Measurements from ENCODE around the gene UBA52.
"Not testable (repeated sequence)": the region's sequence is repeated elsewhere in the genome, so short reads cannot be mapped to it uniquely, and the experiment has no call there.

UBA52 gene

GRCh38 chr19:18593367-18594095 lies 21.9 kb downstream of the UBA52 start:
- no peak overlapping the region for H3K9ac ChIP-seq (ENCODE audit: low read length in 2 of 2)
- no peaks in the 10 kb centered on the region for H3K9me3 ChIP-seq (ENCODE audit: control insufficient read depth in 2 of 2, low read length in 2 of 2)
- peaks cover 7 to 14% of the 10 kb centered on the region in 2 donors for H3K27me3 ChIP-seq (ENCODE audit: control insufficient read depth in 1 of 2, insufficient read depth in 2 of 2, low read length in 2 of 2)
- H3K27ac ChIP-seq (ENCODE audit: low read length) = no peak overlapping the region
- peaks cover 31% of the 10 kb centered on the region for H3K4me1 ChIP-seq (ENCODE audit: control insufficient read depth, insufficient read depth, low read length)
- H3K36me3 ChIP-seq (ENCODE audit: control insufficient read depth in 2 of 2, insufficient read depth in 2 of 2, low read length in 2 of 2) = peaks cover 0 to 3% of the 10 kb centered on the region in 2 donors
- peak overlapping the region in 1 of 2 donors; percentile 59 for H3K4me3 ChIP-seq (ENCODE audit: low read length in 2 of 2)

- H3K27me3 ChIP-seq (ENCODE audit: control insufficient read depth in 1 of 2, insufficient read depth in 2 of 2, low read length in 2 of 2) = peaks cover 13 to 21% of the 10 kb centered on the region in 2 donors
- H3K36me3 ChIP-seq (ENCODE audit: control insufficient read depth in 2 of 2, insufficient read depth in 2 of 2, low read length in 2 of 2) = peaks cover 0 to 3% of the 10 kb centered on the region in 2 donors
- H3K4me3 ChIP-seq (ENCODE audit: low read length in 2 of 2) = peak overlapping the region; percentile 49 to 59
- no peaks in the 10 kb centered on the region for H3K9me3 ChIP-seq (ENCODE audit: control insufficient read depth in 2 of 2, low read length in 2 of 2)
- peaks cover 24% of the 10 kb centered on the region for H3K4me1 ChIP-seq (ENCODE audit: control insufficient read depth, insufficient read depth, low read length)
- H3K9ac ChIP-seq (ENCODE audit: low read length in 2 of 2) = peak overlapping the region; percentile 55 to 57
- no peak overlapping the region for H3K27ac ChIP-seq (ENCODE audit: low read length)
Measured at GRCh38 chr19:18594096-18594823, 22.6 kb downstream of the UBA52 start.

GRCh38 chr19:18594824-18595373 lies 23.2 kb downstream of the UBA52 start:
- H3K27ac ChIP-seq (ENCODE audit: low read length) = no peak overlapping the region
- peaks cover 0 to 3% of the 10 kb centered on the region in 2 donors for H3K36me3 ChIP-seq (ENCODE audit: control insufficient read depth in 2 of 2, insufficient read depth in 2 of 2, low read length in 2 of 2)
- H3K9ac ChIP-seq (ENCODE audit: low read length in 2 of 2) = peak overlapping the region; percentile 55 to 57
- H3K4me1 ChIP-seq (ENCODE audit: control insufficient read depth, insufficient read depth, low read length) = peaks cover 18% of the 10 kb centered on the region
- no peaks in the 10 kb centered on the region for H3K9me3 ChIP-seq (ENCODE audit: control insufficient read depth in 2 of 2, low read length in 2 of 2)
- H3K27me3 ChIP-seq (ENCODE audit: control insufficient read depth in 1 of 2, insufficient read depth in 2 of 2, low read length in 2 of 2) = peaks cover 19 to 27% of the 10 kb centered on the region in 2 donors
- H3K4me3 ChIP-seq (ENCODE audit: low read length in 2 of 2) = peak overlapping the region; percentile 49 to 59

- H3K4me3 ChIP-seq (ENCODE audit: low read length in 2 of 2) = no peak overlapping the region
- peaks cover 20 to 28% of the 10 kb centered on the region in 2 donors for H3K27me3 ChIP-seq (ENCODE audit: control insufficient read depth in 1 of 2, insufficient read depth in 2 of 2, low read length in 2 of 2)
- peaks cover 12% of the 10 kb centered on the region for H3K4me1 ChIP-seq (ENCODE audit: control insufficient read depth, insufficient read depth, low read length)
- no peaks in the 10 kb centered on the region for H3K9me3 ChIP-seq (ENCODE audit: control insufficient read depth in 2 of 2, low read length in 2 of 2)
- no peak overlapping the region for H3K27ac ChIP-seq (ENCODE audit: low read length)
- H3K9ac ChIP-seq (ENCODE audit: low read length in 2 of 2) = peak overlapping the region in 1 of 2 donors; percentile 5
- peaks cover 0 to 3% of the 10 kb centered on the region in 2 donors for H3K36me3 ChIP-seq (ENCODE audit: control insufficient read depth in 2 of 2, insufficient read depth in 2 of 2, low read length in 2 of 2)
Measured at GRCh38 chr19:18595475-18595874, 23.8 kb downstream of the UBA52 start.

GRCh38 chr19:18596752-18597157 lies 25.1 kb downstream of the UBA52 start:
- H3K9me3 ChIP-seq (ENCODE audit: control insufficient read depth in 2 of 2, low read length in 2 of 2) = no peaks in the 10 kb centered on the region
- H3K27ac ChIP-seq (ENCODE audit: low read length) = no peak overlapping the region
- peaks cover 21 to 28% of the 10 kb centered on the region in 2 donors for H3K27me3 ChIP-seq (ENCODE audit: control insufficient read depth in 1 of 2, insufficient read depth in 2 of 2, low read length in 2 of 2)

GRCh38 chr19:18597809-18598660 lies 26.4 kb downstream of the UBA52 start:
- Histone ChIP-seq H3K4me3 (ENCODE audit: low read length in 2 of 2) (no peak overlapping the region), H3K36me3 (ENCODE audit: control insufficient read depth in 2 of 2, insufficient read depth in 2 of 2, low read length in 2 of 2) (no peaks in the 10 kb centered on the region), H3K4me1 (ENCODE audit: control insufficient read depth, insufficient read depth, low read length) (peaks cover 11% of the 10 kb centered on the region), H3K9ac (ENCODE audit: low read length in 2 of 2) (no peak overlapping the region), H3K27me3 (ENCODE audit: control insufficient read depth in 1 of 2, insufficient read depth in 2 of 2, low read length in 2 of 2) (peaks cover 24 to 28% of the 10 kb centered on the region in 2 donors), H3K9me3 (ENCODE audit: control insufficient read depth in 2 of 2, low read length in 2 of 2) (no peaks in the 10 kb centered on the region), H3K27ac (ENCODE audit: low read length) (no peak overlapping the region)

More at GRCh38 chr19:18596752-18597157, 25.1 kb downstream of the UBA52 start:
- Histone ChIP-seq H3K4me3 (ENCODE audit: low read length in 2 of 2) (no peak overlapping the region), H3K36me3 (ENCODE audit: control insufficient read depth in 2 of 2, insufficient read depth in 2 of 2, low read length in 2 of 2) (no peaks in the 10 kb centered on the region), H3K9ac (ENCODE audit: low read length in 2 of 2) (no peak overlapping the region), H3K4me1 (ENCODE audit: control insufficient read depth, insufficient read depth, low read length) (peaks cover 11% of the 10 kb centered on the region)

GRCh38 chr19:18599485-18599884 lies 27.8 kb downstream of the UBA52 start:
- H3K27me3 ChIP-seq (ENCODE audit: control insufficient read depth in 1 of 2, insufficient read depth in 2 of 2, low read length in 2 of 2) = peaks cover 27 to 35% of the 10 kb centered on the region in 2 donors
- no peak overlapping the region for H3K9ac ChIP-seq (ENCODE audit: low read length in 2 of 2)
- H3K4me3 ChIP-seq (ENCODE audit: low read length in 2 of 2) = no peak overlapping the region

GRCh38 chr19:18600692-18601397 lies 29.2 kb downstream of the UBA52 start:
- H3K27ac ChIP-seq (ENCODE audit: low read length); H3K4me1 ChIP-seq (ENCODE audit: control insufficient read depth, insufficient read depth, low read length); H3K9me3 ChIP-seq (ENCODE audit: control insufficient read depth in 2 of 2, low read length in 2 of 2); H3K36me3 ChIP-seq (ENCODE audit: control insufficient read depth in 2 of 2, insufficient read depth in 2 of 2, low read length in 2 of 2); H3K4me3 ChIP-seq (ENCODE audit: low read length in 2 of 2); H3K9ac ChIP-seq (ENCODE audit: low read length in 2 of 2): not testable (repeated sequence)
- peaks cover 36 to 45% of the 10 kb centered on the region in 2 donors for H3K27me3 ChIP-seq (ENCODE audit: control insufficient read depth in 1 of 2, insufficient read depth in 2 of 2, low read length in 2 of 2)

More at GRCh38 chr19:18599485-18599884, 27.8 kb downstream of the UBA52 start:
- no peaks in the 10 kb centered on the region for H3K36me3 ChIP-seq (ENCODE audit: control insufficient read depth in 2 of 2, insufficient read depth in 2 of 2, low read length in 2 of 2)
- no peak overlapping the region for H3K27ac ChIP-seq (ENCODE audit: low read length)
- peaks cover 8% of the 10 kb centered on the region for H3K4me1 ChIP-seq (ENCODE audit: control insufficient read depth, insufficient read depth, low read length)
- no peaks in the 10 kb centered on the region for H3K9me3 ChIP-seq (ENCODE audit: control insufficient read depth in 2 of 2, low read length in 2 of 2)

- Histone ChIP-seq H3K36me3 (ENCODE audit: control insufficient read depth in 2 of 2, insufficient read depth in 2 of 2, low read length in 2 of 2) (no peaks in the 10 kb centered on the region), H3K9me3 (ENCODE audit: control insufficient read depth in 2 of 2, low read length in 2 of 2) (no peaks in the 10 kb centered on the region), H3K27ac (ENCODE audit: low read length) (no peak overlapping the region), H3K4me1 (ENCODE audit: control insufficient read depth, insufficient read depth, low read length) (peaks cover 3% of the 10 kb centered on the region), H3K27me3 (ENCODE audit: control insufficient read depth in 1 of 2, insufficient read depth in 2 of 2, low read length in 2 of 2) (peaks cover 36 to 49% of the 10 kb centered on the region in 2 donors), H3K9ac (ENCODE audit: low read length in 2 of 2) (no peak overlapping the region), H3K4me3 (ENCODE audit: low read length in 2 of 2) (no peak overlapping the region)
Measured at GRCh38 chr19:18601875-18602274, 30.2 kb downstream of the UBA52 start.
